Mucosa of descending colon (tissue), 3 donors: Measurements from ENCODE around the gene PDLIM7. TPM values are rescaled to one million over a fixed set of nuclear protein-coding genes. Genes with fewer than 3 reads are reported as not detected.

Experiments
- ATAC-seq: fragments of 200-7000 bp; cut with Tn5 transposase; one replicate; pipeline ENCODE4 v1.9.1; 2020; ENCODE audit warnings: mild to moderate bottlenecking, moderate library complexity
- DNase-seq, 3 donors: peaks; one replicate each; pipeline ENCODE4 v3.0.0-alpha.2; 2020
- H3K36me3 ChIP-seq: fragments of 200-600 bp; one replicate; pipeline ENCODE4 v1.8.0; 2021; ENCODE audit warnings: low read depth, mild to moderate bottlenecking
- H3K4me1 ChIP-seq: fragments of 200-600 bp; one replicate; pipeline ENCODE4 v1.8.0; 2021; ENCODE audit warnings: low read depth, mild to moderate bottlenecking
- H3K4me3 ChIP-seq: fragments of 200-600 bp; one replicate; pipeline ENCODE4 v1.8.0; 2021; ENCODE audit warnings: mild to moderate bottlenecking
- H3K9me3 ChIP-seq: fragments of 200-600 bp; one replicate; pipeline ENCODE4 v1.8.0; 2021; ENCODE audit warnings: mild to moderate bottlenecking
- CTCF ChIP-seq: fragments of 200-600 bp; IDR thresholded peaks from one replicate; pipeline ENCODE4 v1.8.0; 2022; ENCODE audit warnings: antibody characterized with exemption, mild to moderate bottlenecking
- intact Hi-C, 2 donors: fragments of 100-400 bp; cut with DNase I in 1 of 2; cut with micrococcal nuclease in 1 of 2; formaldehyde crosslinking; loops; one replicate each; pipeline versions ENCODE4 v1.11.0 to v1.11.1; 2022; cut with DNase I, micrococcal nuclease
- total RNA-seq, 3 donors: library from RNA; stranded (reverse); fragmentation: NEBNext Ultra II Directional in 2 of 3; extraction: Animal tissue kit (Norgen Biotek cat#: 25700) in 2 of 3; gene quantifications; one replicate each; pipeline versions ENCODE4 v1.2.1 to v1.2.4, GENCODE V29; 2021 to 2023
- donor health status: DM: no; HTN: no; CAD: no; lungs with moderate emphysema.
- donor health status: DM: no; HTN: no; CAD: no.
- donor health status: DM: no; HTN: yes; CAD: no.

The PDLIM7 gene
- total RNA-seq, 3 donors from 2014 or later: 12.9 to 333 (median 54.0) TPM

GRCh38 chr5:177484902-177485549 is 12.4 kb downstream of the PDLIM7 start:
- Histone ChIP-seq H3K4me1 (peaks cover 8% of the 10 kb centered on the region), H3K9me3 (no peaks in the 10 kb centered on the region), H3K36me3 (no peaks in the 10 kb centered on the region), H3K4me3 (no peak overlapping the region)
- intact Hi-C loops: no loop called here
- no peak for TF ChIP-seq CTCF
- DNase-seq: no peak
- ATAC-seq: no peak

- TF ChIP-seq CTCF: no peak
- Histone ChIP-seq H3K9me3 (no peaks in the 10 kb centered on the region), H3K4me3 (no peak overlapping the region), H3K4me1 (peaks cover 6% of the 10 kb centered on the region), H3K36me3 (no peaks in the 10 kb centered on the region)
- DNase-seq: no peak
- no peak for ATAC-seq
- intact Hi-C loops: no loop called here
Observed at GRCh38 chr5:177483994-177484901, 13.2 kb downstream of the PDLIM7 start.

GRCh38 chr5:177483042-177483441 is 14.4 kb downstream of the PDLIM7 start:
- Histone ChIP-seq H3K9me3 (no peaks in the 10 kb centered on the region), H3K4me3 (no peak overlapping the region), H3K4me1 (peaks cover 3% of the 10 kb centered on the region), H3K36me3 (no peaks in the 10 kb centered on the region)
- no peak for DNase-seq
- intact Hi-C loops: no loop called here
- ATAC-seq: no peak
- no peak for TF ChIP-seq CTCF

- intact Hi-C loops: no loop called here
- DNase-seq (no peak), ATAC-seq (no peak)
- no peaks in the 10 kb centered on the region for H3K36me3 ChIP-seq
- H3K4me1 ChIP-seq: peaks cover 3% of the 10 kb centered on the region
- no peak overlapping the region for H3K4me3 ChIP-seq
- no peaks in the 10 kb centered on the region for H3K9me3 ChIP-seq
- TF ChIP-seq CTCF: no peak
Observed at GRCh38 chr5:177482359-177482795, 15.0 kb downstream of the PDLIM7 start.

- TF ChIP-seq CTCF: no peak
- peak in 2 of 3 donors; percentile 28 to 43 for DNase-seq
- Histone ChIP-seq H3K4me1 (peaks cover 3% of the 10 kb centered on the region), H3K4me3 (no peak overlapping the region), H3K9me3 (no peaks in the 10 kb centered on the region), H3K36me3 (no peaks in the 10 kb centered on the region)
- intact Hi-C loops: no loop called here
- ATAC-seq: peak; percentile 5
Observed at GRCh38 chr5:177479774-177480173, 17.6 kb downstream of the PDLIM7 start.
